ENCODE data around the gene LAGE3.

The LAGE3 gene

GRCh38 chrX:154431341-154431740 lies 47.7 kb downstream of the LAGE3 start:
- DNase-seq, result no peak

- DNase-seq, result no peak
These were observed 48.2 kb downstream of the LAGE3 start for GRCh38 chrX:154430916-154431315.

- no peak for DNase-seq
These were observed 48.6 kb downstream of the LAGE3 start for GRCh38 chrX:154430479-154430878.

GRCh38 chrX:154429711-154430110 lies 49.4 kb downstream of the LAGE3 start:
- DNase-seq, result no peak

- DNase-seq, result peak; percentile 81 to 84
These were observed 50.6 kb downstream of the LAGE3 start, which contains the start of gene ATP6AP1 for GRCh38 chrX:154428176-154429171. Gene ATP6AP1, plus strand, starts transcription at chrX:154428677. Its CDS starts 16 bp downstream, at chrX:154428693.
